IMR-90 (cell line): Measurements from ENCODE around the gene PIEZO2.

Source experiments
- POLR2A ChIP-seq: IDR thresholded peaks from 2 replicates; pipeline ENCODE4 v1.6.1; 2012; ENCODE audit warnings: mild to moderate bottlenecking, low read depth, low read length
- TF ChIP-seq, protein P1 (sequence below): conservative IDR thresholded peaks from 2 replicates; pipeline ENCODE4 v1.5.1; 2012; ENCODE audit warnings: mild to moderate bottlenecking, low read depth, low read length, improper control_type of control experiment
- TF ChIP-seq, protein P2 (sequence below): fragments of 150-350 bp; IDR thresholded peaks from 2 replicates; pipeline ENCODE4 v1.6.1; 2016; ENCODE audit warnings: low read depth, mild to moderate bottlenecking, low read length, moderate library complexity, borderline replicate concordance

DNA sequence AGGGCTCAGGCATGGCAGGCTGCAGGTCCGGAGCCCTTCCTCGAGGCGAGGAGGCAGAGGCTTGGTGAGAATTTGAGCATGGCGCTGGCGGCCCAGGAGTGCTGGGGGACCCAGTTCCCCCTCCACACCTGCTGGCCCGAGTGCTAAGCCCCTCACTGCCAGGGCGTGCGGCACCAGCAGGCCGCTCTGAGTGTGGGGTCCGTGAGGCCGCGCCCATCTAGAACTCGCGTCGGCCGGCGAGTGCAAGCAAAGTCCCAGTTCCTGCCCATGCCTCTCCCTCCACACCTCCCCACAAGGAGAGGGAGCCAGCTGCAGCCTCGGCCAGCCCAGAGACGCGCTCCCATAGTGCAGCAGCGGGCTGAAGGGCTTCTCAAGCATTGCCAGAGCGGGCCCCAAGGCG is 233.0 kb downstream of the PIEZO2 start:
- no peak for TF ChIP-seq POLR2A
- TF ChIP-seq, protein P1, sequence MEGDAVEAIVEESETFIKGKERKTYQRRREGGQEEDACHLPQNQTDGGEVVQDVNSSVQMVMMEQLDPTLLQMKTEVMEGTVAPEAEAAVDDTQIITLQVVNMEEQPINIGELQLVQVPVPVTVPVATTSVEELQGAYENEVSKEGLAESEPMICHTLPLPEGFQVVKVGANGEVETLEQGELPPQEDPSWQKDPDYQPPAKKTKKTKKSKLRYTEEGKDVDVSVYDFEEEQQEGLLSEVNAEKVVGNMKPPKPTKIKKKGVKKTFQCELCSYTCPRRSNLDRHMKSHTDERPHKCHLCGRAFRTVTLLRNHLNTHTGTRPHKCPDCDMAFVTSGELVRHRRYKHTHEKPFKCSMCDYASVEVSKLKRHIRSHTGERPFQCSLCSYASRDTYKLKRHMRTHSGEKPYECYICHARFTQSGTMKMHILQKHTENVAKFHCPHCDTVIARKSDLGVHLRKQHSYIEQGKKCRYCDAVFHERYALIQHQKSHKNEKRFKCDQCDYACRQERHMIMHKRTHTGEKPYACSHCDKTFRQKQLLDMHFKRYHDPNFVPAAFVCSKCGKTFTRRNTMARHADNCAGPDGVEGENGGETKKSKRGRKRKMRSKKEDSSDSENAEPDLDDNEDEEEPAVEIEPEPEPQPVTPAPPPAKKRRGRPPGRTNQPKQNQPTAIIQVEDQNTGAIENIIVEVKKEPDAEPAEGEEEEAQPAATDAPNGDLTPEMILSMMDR: no peak
- TF ChIP-seq, protein P2, sequence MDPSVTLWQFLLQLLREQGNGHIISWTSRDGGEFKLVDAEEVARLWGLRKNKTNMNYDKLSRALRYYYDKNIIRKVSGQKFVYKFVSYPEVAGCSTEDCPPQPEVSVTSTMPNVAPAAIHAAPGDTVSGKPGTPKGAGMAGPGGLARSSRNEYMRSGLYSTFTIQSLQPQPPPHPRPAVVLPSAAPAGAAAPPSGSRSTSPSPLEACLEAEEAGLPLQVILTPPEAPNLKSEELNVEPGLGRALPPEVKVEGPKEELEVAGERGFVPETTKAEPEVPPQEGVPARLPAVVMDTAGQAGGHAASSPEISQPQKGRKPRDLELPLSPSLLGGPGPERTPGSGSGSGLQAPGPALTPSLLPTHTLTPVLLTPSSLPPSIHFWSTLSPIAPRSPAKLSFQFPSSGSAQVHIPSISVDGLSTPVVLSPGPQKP: no peak
